CD4-positive, alpha-beta T cell treated with Interleukin-2 at 100 ng/mL for 4 hours (primary cell): ENCODE measurements around the gene RGS8.
"Not testable (repeated sequence)": the region's sequence is repeated elsewhere in the genome, so short reads cannot be mapped to it uniquely, and the experiment has no call there.

Source experiments
- DNase-seq: peaks from one replicate; pipeline ENCODE4 v3.0.0-alpha.2; 2020; ENCODE audit warnings: low spot score

RGS8 gene

GRCh38 chr1:182702826-182703524, 18.6 kb upstream of the RGS8 start:
- DNase-seq: no peak

- DNase-seq: no peak
These were observed 15.9 kb upstream of the RGS8 start for GRCh38 chr1:182700351-182700709.

GRCh38 chr1:182699393-182700350, 15.3 kb upstream of the RGS8 start:
- no peak for DNase-seq

- DNase-seq: no peak
These were observed 14.6 kb upstream of the RGS8 start for GRCh38 chr1:182698971-182699370.

- not testable (repeated sequence) for DNase-seq
These were observed 8.8 kb upstream of the RGS8 start for GRCh38 chr1:182693139-182693538.

GRCh38 chr1:182690886-182691443, 6.6 kb upstream of the RGS8 start:
- no peak for DNase-seq

- DNase-seq: no peak
These were observed 4.2 kb upstream of the RGS8 start for GRCh38 chr1:182688436-182689205.

GRCh38 chr1:182687361-182687760, 3.0 kb upstream of the RGS8 start:
- no peak for DNase-seq

GRCh38 chr1:182686446-182686845, 2.1 kb upstream of the RGS8 start:
- DNase-seq: no peak

- DNase-seq: no peak
These were observed 828 bp upstream of the RGS8 start for GRCh38 chr1:182685215-182685614.

- no peak for DNase-seq
These were observed 1.4 kb downstream of the RGS8 start for GRCh38 chr1:182682898-182683501.

- DNase-seq: no peak
These were observed 2.0 kb downstream of the RGS8 start for GRCh38 chr1:182682406-182682805.

GRCh38 chr1:182681568-182681912, 2.8 kb downstream of the RGS8 start:
- no peak for DNase-seq

- no peak for DNase-seq
These were observed 3.4 kb downstream of the RGS8 start for GRCh38 chr1:182680901-182681567.

- DNase-seq: no peak
These were observed 4.0 kb downstream of the RGS8 start for GRCh38 chr1:182680408-182680807.

- no peak for DNase-seq
These were observed 4.7 kb downstream of the RGS8 start for GRCh38 chr1:182679684-182680083.

GRCh38 chr1:182677397-182678098, 6.8 kb downstream of the RGS8 start:
- no peak for DNase-seq

- no peak for DNase-seq
These were observed 8.1 kb downstream of the RGS8 start for GRCh38 chr1:182676274-182676673.

GRCh38 chr1:182674346-182675246, 9.8 kb downstream of the RGS8 start:
- no peak for DNase-seq

GRCh38 chr1:182672487-182672836, 11.9 kb downstream of the RGS8 start:
- DNase-seq: no peak
